Measurements from ENCODE around the gene RTN1. TPM values are rescaled to one million over a fixed set of nuclear protein-coding genes. Genes with fewer than 3 reads are reported as not detected.

RTN1 gene
- total and polyA plus RNA-seq, 2 of the 8 experiments (the other 6 are each of a cell fraction or from before 2014, with no cell fraction given) = 2.8 to 4.9 TPM

DNA sequence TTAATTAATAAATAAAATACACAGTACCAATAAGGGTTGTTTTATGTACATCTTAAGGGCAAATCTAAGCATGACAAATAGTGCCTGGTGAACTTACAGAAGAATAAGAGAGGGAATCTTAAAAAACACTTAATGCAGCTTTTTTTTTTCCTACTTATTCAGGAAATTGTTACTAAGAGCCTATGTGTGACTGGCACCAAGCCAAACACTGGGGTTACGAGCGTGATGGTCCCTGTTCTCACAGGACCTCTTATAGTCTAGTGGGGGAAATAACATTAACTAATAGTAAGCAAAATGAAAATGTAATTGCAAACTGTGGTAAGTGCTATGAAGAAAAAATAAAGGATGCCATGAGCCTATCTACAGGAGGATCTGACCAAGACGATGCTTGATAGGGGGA, 53.6 kb downstream of the RTN1 start:
- Histone ChIP-seq H3K4me3 (ENCODE audit: extremely low read depth in 1 of 4, insufficient read depth in 2 of 4, low read depth in 3 of 4, low read length in 4 of 4) (no peak overlapping the region), H3K23me2 (ENCODE audit: low read depth, low read length) (no peaks in the 10 kb centered on the region), H3K9me3 (ENCODE audit: insufficient read depth in 2 of 2, low read depth in 1 of 2, low read length in 1 of 2) (peaks cover 0 to 6% of the 10 kb centered on the region in 2 experiments; a peak in 1 of 4 replicates), H3K14ac (ENCODE audit: insufficient read length) (no peak overlapping the region), H3K4me2 (ENCODE audit: insufficient read depth in 1 of 2, low read depth in 2 of 2, low read length in 2 of 2) (no peak overlapping the region), H2BK12ac (ENCODE audit: low read depth, low read length) (no peak overlapping the region), H3K27me3 (replicated peaks in 1 of 4; ENCODE audit: control insufficient read depth in 3 of 4, extremely low read depth in 1 of 4, insufficient read depth in 3 of 4, low read length in 3 of 4) (no peaks in the 10 kb centered on the region), H3K9ac (replicated peaks in 1 of 4; ENCODE audit: extremely low read depth in 1 of 4, low read depth in 3 of 4, low read length in 3 of 4) (no peak overlapping the region), H2BK15ac (ENCODE audit: low read length) (no peak overlapping the region), H3K79me2 (ENCODE audit: control insufficient read depth in 1 of 2, insufficient read depth in 2 of 2, low read length in 2 of 2) (no peaks in the 10 kb centered on the region), H2BK20ac (ENCODE audit: low read length) (no peak overlapping the region), H2BK120ac (replicated peaks; ENCODE audit: low read depth, low read length) (no peak overlapping the region), H4K5ac (ENCODE audit: insufficient read length, low read depth, low read length) (no peak overlapping the region), H3K79me1 (ENCODE audit: low read depth, low read length) (no peaks in the 10 kb centered on the region), H2BK5ac (ENCODE audit: low read depth, low read length) (no peak overlapping the region), H4K91ac (replicated peaks; ENCODE audit: insufficient read length, low read length) (no peak overlapping the region), H3K56ac (replicated peaks; ENCODE audit: insufficient read length, low read depth, low read length) (no peak overlapping the region), H4K8ac (ENCODE audit: extremely low read depth, insufficient read depth, low read length) (no peak overlapping the region), H3K23ac (ENCODE audit: insufficient read length) (no peak overlapping the region), H2AFZ (ENCODE audit: low read length) (no peak overlapping the region), H2AK5ac (ENCODE audit: low read depth, low read length) (no peak overlapping the region), H3K4me1 (replicated peaks in 1 of 4; ENCODE audit: control insufficient read depth in 3 of 4, insufficient read depth in 4 of 4, low read length in 3 of 4) (peaks cover 0 to 4% (median 1%) of the 10 kb centered on the region in 4 experiments; a peak in 2 of 7 replicates), H3K27ac (ENCODE audit: low read depth, low read length) (no peak overlapping the region), H3K18ac (ENCODE audit: extremely low read depth, low read length) (no peak overlapping the region), H3K36me3 (ENCODE audit: control insufficient read depth in 2 of 4, insufficient read depth in 4 of 4, low read length in 3 of 4) (no peaks in the 10 kb centered on the region), H4K20me1 (replicated peaks in 1 of 2; ENCODE audit: control insufficient read depth in 1 of 2, insufficient read depth in 2 of 2, low read length in 2 of 2) (no peaks in the 10 kb centered on the region), H3K4ac (replicated peaks; ENCODE audit: insufficient read length, low read depth, low read length) (no peak overlapping the region)
- FAIRE-seq (no peak), DNase-seq (ENCODE audit: low read depth in 1 of 2, low spot score in 2 of 2) (no peak)
- CTCF ChIA-PET (ENCODE audit: partially characterized antibody) = interaction anchor here (1.2 kb wide), 1 partner anchor 77 kb away, joined by 3 read pairs; no protein-coding TSS in a partner anchor
- TF ChIP-seq SRF (IDR thresholded peaks at IDR 0.05; ENCODE audit: low read depth, low read length) (no peak), RXRA (IDR thresholded peaks at IDR 0.05; ENCODE audit: insufficient read depth, low read depth, low read length) (no peak), TAF7 (optimal IDR thresholded peaks at IDR 0.05; ENCODE audit: borderline replicate concordance, low read depth, low read length) (no peak), KDM1A (IDR thresholded peaks at IDR 0.05; ENCODE audit: borderline replicate concordance, low read length) (no peak), KDM5A (IDR thresholded peaks at IDR 0.05; ENCODE audit: low read length) (no peak), NRF1 (IDR thresholded peaks at IDR 0.05; ENCODE audit: low read depth, low read length) (no peak), ASH2L (IDR thresholded peaks at IDR 0.05; ENCODE audit: low read length) (no peak), SP2 (IDR thresholded peaks at IDR 0.05; ENCODE audit: low read length) (no peak), MAFK (IDR thresholded peaks at IDR 0.05; ENCODE audit: low read depth, low read length) (no peak)
- WGBS, 2 experiments (ENCODE audit: extremely low coverage in 1 of 2, insufficient coverage in 1 of 2, insufficient read length in 1 of 2, insufficient replicate concordance in 2 of 2, low coverage in 1 of 2, low lambda C conversion rate in 2 of 2, missing lambda C conversion rate in 1 of 2) = 76% methylated on average over 3 of the region's 3 CpGs; no CpG with 5 or more reads in 1 of the 2 experiments
- POLR2A ChIA-PET (ENCODE audit: partially characterized antibody) = no interaction called here

All from H1 (cell line).